ENCODE data around the gene PIM3.
"Not testable (repeated sequence)": the region's sequence is repeated elsewhere in the genome, so short reads cannot be mapped to it uniquely, and the experiment has no call there.

Gene PIM3

GRCh38 chr22:49943405-49943765 is 17.2 kb upstream of the PIM3 start:
- DNase-seq (ENCODE audit: low spot score): no peak

DNA sequence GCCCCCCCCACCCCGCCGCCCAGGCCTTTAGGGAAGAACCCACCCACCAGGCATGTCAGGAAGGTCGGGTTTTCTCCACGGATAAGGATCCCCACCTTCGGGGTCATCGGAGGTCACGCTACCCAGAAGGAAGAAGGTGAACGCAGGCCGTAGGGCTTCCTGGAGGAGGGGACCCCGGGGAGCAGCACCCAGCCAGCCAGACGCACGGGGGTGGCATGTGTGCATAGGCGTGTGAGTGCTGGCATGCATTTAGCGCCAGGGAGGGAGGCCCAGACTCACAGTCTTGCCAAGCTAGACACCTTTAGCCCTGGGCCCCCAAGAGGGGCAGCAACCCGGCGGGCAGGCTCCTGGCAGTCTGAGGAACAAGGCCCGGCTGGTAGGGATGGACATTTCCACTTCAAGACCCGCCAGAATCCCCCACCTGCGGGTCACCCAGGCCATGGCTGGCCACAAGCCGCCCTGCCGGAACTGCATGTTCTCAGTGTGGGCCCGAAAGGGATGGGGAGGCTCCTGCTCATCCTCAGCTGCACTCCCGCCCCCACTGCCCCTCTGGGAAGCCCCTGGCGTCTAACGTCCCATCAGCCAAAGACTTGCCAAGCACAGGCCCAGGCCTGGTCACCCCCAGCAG is 16.7 kb upstream of the PIM3 start:
- DNase-seq (ENCODE audit: low spot score): no peak

DNA sequence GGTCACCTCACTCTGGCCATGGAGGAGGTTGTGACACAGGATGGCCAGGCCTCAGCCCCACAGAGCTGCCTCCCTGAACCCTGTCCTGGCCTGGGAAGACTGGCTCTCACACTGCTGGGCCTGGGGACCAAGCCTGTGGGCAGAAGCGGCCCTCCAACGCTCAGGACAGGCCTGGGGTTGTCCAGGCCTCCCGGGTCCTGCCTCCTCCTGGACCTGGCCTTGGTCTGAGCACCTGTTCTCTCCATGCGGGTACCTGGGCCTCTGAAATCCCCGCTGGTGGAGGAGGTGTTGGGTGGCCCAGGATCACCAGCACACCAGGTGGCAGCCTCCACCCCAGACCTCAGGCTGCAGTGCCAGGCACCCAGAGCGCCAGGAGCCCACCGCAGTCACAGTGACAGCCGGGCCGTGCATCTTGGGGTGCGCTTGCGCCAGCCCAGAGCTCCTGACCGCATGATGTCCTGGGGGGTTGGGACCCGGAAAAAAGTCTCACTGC is 16.1 kb upstream of the PIM3 start:
- DNase-seq (ENCODE audit: low spot score): no peak

- not testable (repeated sequence) for DNase-seq (ENCODE audit: low spot score)
These were observed 15.4 kb upstream of the PIM3 start for GRCh38 chr22:49945042-49945794.

GRCh38 chr22:49946612-49947295 is 13.8 kb upstream of the PIM3 start:
- DNase-seq (ENCODE audit: low spot score): no peak

- DNase-seq (ENCODE audit: low spot score): no peak
These were observed 13.3 kb upstream of the PIM3 start for GRCh38 chr22:49947296-49947622.

GRCh38 chr22:49948116-49948957 is 12.2 kb upstream of the PIM3 start:
- no peak for DNase-seq (ENCODE audit: low spot score)

GRCh38 chr22:49948958-49949913 is 11.3 kb upstream of the PIM3 start:
- DNase-seq (ENCODE audit: low spot score): no peak

DNA sequence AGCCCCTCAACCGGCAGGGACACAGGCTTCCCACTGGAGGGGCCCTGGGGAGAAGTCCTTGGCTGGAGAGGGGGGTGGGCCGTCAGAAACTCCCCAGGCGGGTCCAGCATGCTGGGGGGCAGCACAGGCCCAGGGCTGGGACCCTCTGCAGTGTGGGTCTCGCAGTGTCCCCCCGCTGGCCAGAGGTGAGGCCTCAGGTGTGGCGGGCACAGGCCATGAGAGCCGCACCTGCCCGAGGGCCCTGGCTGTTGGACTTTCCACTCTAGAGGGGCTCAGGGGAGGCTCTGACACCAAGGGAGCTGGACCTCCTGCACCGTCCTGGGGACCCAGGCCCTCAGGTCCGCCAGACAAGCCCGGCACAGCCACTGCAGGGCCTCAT is 10.7 kb upstream of the PIM3 start:
- DNase-seq (ENCODE audit: low spot score): no peak

DNA sequence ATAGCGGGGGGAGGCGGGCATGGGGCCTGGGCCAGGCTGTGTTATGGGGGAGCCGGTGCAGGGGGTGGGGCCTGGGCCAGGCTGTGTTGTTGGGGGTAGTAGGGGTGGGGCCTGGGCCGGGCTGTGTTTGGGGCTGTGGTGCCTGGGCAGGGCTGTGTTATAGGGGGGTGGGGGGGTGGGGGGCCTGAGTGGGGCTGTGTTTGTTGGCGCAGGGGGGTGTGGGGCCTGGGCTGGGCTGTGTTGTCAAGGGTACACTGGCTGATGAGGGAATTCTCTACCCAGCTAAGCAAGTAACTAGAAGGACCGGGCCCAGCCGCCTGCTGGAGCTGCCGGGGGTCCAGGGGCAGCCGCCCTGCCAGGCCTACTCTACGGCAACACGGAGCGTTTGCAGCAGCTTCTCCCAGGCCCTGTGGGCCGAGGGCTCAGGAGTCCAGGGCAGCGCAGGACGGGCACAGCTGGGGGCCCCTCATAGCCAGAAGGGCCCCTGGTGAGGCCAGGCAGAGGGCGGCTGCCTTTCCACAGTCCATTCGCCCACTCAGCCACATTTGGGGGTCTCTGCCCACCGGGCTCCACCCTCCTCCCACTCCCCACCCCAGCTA is 10.1 kb upstream of the PIM3 start:
- DNase-seq (ENCODE audit: low spot score): no peak

- DNase-seq (ENCODE audit: low spot score): no peak
These were observed 9.4 kb upstream of the PIM3 start for GRCh38 chr22:49951000-49951677.

GRCh38 chr22:49951678-49951985 is 8.9 kb upstream of the PIM3 start:
- DNase-seq (ENCODE audit: low spot score): no peak

- DNase-seq (ENCODE audit: low spot score): no peak
These were observed 8.3 kb upstream of the PIM3 start for GRCh38 chr22:49951986-49952896.

DNA sequence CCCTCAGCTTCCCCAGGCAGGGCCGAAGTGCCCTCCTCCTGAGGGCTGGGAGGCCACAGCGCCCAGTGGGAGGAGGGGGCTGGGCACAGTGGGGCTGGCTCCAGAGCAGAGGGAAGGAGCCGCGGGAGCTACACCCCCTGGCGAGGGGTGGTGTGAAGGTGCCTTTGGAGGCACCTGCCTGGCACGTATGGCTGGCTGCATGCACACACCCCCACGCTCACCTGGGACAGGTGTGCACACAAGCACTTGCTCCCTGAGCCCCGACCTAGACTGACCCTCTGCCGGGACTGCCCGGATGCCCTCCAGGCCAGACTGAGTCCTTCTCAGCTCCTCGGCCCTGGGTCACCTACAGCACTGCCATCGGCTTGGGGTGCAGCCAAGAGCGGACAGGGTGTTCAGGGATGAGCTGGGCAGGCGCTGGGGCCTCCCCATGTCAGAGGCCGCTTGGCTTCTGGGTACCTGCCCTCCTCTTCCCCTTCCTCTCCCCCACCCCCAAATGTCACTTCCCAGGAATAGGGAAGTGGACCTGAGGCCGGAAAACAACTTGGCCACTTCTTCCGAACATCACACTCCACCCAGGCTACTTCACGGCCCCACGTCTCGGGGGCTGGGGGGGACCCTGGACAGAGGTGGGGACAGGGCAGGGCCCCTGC is 7.4 kb upstream of the PIM3 start:
- DNase-seq (ENCODE audit: low spot score): no peak

- DNase-seq (ENCODE audit: low spot score): no peak
These were observed 6.8 kb upstream of the PIM3 start for GRCh38 chr22:49953680-49954344.

- no peak for DNase-seq (ENCODE audit: low spot score)
These were observed 6.2 kb upstream of the PIM3 start for GRCh38 chr22:49954354-49954753.

DNA sequence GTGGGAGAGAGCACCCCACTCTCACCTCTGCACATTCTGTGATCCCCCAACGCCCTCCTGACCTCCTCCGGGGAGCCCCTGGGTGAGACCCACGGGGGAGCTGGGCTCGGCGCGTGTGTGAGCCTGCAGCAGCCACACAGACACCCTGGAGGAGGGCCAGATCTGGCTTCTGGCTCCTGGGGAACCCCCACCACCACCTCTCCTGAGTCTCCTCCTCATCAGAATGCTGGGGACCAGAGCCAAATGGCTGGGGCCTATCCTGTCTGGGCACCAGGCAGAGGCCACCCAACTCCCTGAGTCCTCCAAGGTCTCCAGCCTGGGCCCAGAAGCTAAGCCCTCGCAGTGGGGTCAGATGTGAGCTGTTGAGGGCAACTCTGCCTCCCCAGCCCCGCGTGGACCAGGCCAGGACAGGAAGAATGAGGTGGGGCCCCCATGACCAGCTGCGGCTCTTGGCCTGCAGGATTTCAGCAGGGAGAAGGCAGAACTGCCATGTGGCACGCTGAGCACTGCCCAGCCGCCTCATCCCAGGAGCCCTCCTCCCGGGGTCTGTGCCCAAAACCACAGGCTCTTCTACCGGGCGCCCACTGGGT is 5.5 kb upstream of the PIM3 start:
- no peak for DNase-seq (ENCODE audit: low spot score)

All from SK-N-DZ (cell line).